Vagina (tissue), 2 donors: ENCODE measurements around the gene DPP6.

ENCODE experiments used
- POLR2A ChIP-seq, 2 donors: fragments of 450-650 bp; IDR thresholded peaks; one replicate each; pipeline ENCODE4 v1.6.1; 2017; ENCODE audit warnings: antibody characterized with exemption in 2 of 2, mild to moderate bottlenecking in 2 of 2, moderate library complexity in 2 of 2
- POLR2AphosphoS5 ChIP-seq, 2 donors: sonication (generic); formaldehyde crosslinking; IDR thresholded peaks; one replicate each; pipeline ENCODE4 v1.9.0; 2017; ENCODE audit warnings: antibody characterized with exemption in 2 of 2, mild to moderate bottlenecking in 2 of 2, low read depth in 1 of 2; ENCODE audit not compliant: insufficient read depth in 1 of 2
- TF ChIP-seq, protein P1 (sequence below), 3 experiments: fragments of 450-650 bp in 2 of 3; fragments of 200-600 bp in 1 of 3; sonication (generic) in 1 of 3; IDR thresholded peaks; one replicate each; pipeline ENCODE4 v1.5.1; 2017 to 2019; ENCODE audit warnings: antibody characterized with exemption in 3 of 3, mild to moderate bottlenecking in 2 of 3, moderate library complexity in 2 of 3

DNA sequence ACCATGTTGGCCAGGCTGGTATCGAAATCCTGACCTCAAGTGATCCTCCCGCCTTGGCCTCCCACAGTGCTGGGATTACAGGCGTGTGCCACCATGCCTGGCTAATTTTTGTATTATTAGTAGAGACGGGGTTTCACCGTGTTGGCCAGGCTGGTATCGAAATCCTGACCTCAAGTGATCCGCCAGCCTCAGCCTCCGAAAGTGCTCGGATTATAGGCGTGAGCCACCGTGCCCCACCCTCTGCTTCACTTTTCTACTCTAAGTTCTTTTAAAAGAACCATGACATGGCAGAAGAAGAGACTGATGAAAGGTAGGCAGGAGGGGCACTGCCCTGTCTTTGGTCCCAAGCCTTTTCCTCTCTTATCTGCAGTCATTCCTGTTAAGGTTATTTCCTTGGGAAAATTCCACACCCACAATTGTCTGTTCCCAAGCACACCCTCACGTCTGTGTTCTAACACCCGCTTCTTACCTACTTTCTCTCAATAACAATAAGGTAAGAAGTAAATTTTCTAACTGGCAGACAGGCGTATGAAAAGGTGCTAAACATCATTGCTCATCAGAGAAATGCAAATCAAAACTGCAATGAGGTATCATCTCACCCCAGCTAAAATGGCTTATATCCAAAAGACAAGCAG, 291.7 kb downstream of the DPP6 start:
- TF ChIP-seq POLR2AphosphoS5 (IDR thresholded peaks at IDR 0.05; ENCODE audit: insufficient read depth in 1 of 2, low read depth in 1 of 2) (no peak), POLR2A (IDR thresholded peaks at IDR 0.05) (no peak)
- TF ChIP-seq, protein P1, sequence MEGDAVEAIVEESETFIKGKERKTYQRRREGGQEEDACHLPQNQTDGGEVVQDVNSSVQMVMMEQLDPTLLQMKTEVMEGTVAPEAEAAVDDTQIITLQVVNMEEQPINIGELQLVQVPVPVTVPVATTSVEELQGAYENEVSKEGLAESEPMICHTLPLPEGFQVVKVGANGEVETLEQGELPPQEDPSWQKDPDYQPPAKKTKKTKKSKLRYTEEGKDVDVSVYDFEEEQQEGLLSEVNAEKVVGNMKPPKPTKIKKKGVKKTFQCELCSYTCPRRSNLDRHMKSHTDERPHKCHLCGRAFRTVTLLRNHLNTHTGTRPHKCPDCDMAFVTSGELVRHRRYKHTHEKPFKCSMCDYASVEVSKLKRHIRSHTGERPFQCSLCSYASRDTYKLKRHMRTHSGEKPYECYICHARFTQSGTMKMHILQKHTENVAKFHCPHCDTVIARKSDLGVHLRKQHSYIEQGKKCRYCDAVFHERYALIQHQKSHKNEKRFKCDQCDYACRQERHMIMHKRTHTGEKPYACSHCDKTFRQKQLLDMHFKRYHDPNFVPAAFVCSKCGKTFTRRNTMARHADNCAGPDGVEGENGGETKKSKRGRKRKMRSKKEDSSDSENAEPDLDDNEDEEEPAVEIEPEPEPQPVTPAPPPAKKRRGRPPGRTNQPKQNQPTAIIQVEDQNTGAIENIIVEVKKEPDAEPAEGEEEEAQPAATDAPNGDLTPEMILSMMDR (IDR thresholded peaks at IDR 0.05), result no peak
